Putamen (tissue), 1 donor: ENCODE measurements around the gene PIGQ.

Experiments
- DNase-seq: peaks from one replicate; pipeline ENCODE4 v3.0.0-alpha.2; 2016; ENCODE audit warnings: low spot score

PIGQ gene

GRCh38 chr16:569445-570254 lies at the start of gene PIGQ:
Gene PIGQ, plus strand, starts transcription at chr16:569968. Its CDS starts 4,107 bp downstream, at chr16:574075.
- DNase-seq: peak; percentile 45

GRCh38 chr16:520847-521246 lies 48.9 kb upstream of the PIGQ start:
- DNase-seq: no peak

GRCh38 chr16:521381-522210 lies 48.2 kb upstream of the PIGQ start:
- no peak for DNase-seq

- DNase-seq: no peak
Observed at GRCh38 chr16:522320-523096, 47.3 kb upstream of the PIGQ start.

GRCh38 chr16:523097-523741 lies 46.5 kb upstream of the PIGQ start:
- no peak for DNase-seq

- no peak for DNase-seq
Observed at GRCh38 chr16:524274-525040, 45.3 kb upstream of the PIGQ start.

- no peak for DNase-seq
Observed at GRCh38 chr16:525123-525519, 44.6 kb upstream of the PIGQ start.

GRCh38 chr16:525520-526180 lies 44.1 kb upstream of the PIGQ start:
- peak; percentile 42 for DNase-seq

- no peak for DNase-seq
Observed at GRCh38 chr16:526181-527014, 43.4 kb upstream of the PIGQ start.

GRCh38 chr16:527015-527903 lies 42.5 kb upstream of the PIGQ start, which contains the start of gene CAPN15:
Gene CAPN15, plus strand, starts transcription at chr16:527712. Its CDS starts 19,127 bp downstream, at chr16:546839.
- peak; percentile 85 for DNase-seq

- no peak for DNase-seq
Observed at GRCh38 chr16:528111-529011, 41.4 kb upstream of the PIGQ start.

- no peak for DNase-seq
Observed at GRCh38 chr16:529012-529575, 40.7 kb upstream of the PIGQ start.

GRCh38 chr16:530111-530817 lies 39.5 kb upstream of the PIGQ start:
- DNase-seq: no peak

GRCh38 chr16:531494-532125 lies 38.2 kb upstream of the PIGQ start:
- no peak for DNase-seq

GRCh38 chr16:533391-534123 lies 36.2 kb upstream of the PIGQ start:
- DNase-seq: no peak
